Activated CD8-positive, alpha-beta memory T cell treated with anti-CD3 and anti-CD28 coated beads, Interleukin-2, amount 50 U/mL, for 4 hours (primary cell): Measurements from ENCODE around the gene FCRL6.

Experiments
- DNase-seq: peaks from one replicate; pipeline ENCODE4 v3.0.0-alpha.2; 2020

Gene FCRL6

DNA sequence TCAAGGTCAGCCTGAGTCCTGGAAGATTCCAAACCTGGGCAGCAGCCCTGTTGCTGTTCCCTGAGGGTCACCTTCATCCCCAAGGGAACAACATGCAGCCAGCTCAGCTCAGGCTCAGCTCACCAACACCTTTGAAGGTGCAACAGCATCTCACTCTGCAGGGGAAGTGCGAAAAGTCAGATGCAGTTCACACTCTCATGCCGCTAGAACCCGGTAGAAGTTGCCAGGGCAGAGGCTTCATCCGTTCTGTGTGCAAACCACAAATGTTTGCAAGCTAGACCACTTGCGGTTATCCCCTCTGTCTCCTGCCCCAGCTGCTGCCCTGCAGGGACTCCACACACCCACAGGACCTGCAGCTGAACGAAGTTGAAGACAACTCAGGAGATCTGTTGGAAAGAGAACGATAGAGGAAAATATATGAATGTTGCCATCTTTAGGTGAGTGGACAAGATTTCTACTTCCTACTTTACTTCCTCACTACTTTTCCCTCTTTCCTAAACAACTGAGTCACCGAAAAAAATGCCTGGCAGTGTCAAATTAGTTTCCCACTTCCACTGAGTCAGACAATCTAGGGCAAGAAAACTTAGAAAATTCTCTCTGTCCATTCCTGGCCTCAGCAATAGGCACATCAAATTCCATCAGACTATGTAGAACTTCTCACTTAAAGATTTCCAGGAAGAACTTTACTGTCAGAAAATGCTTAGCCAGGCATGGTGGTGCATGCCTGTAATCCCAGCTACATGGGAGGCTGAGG is 1.8 kb upstream of the FCRL6 start:
- peak; percentile 27 for DNase-seq

DNA sequence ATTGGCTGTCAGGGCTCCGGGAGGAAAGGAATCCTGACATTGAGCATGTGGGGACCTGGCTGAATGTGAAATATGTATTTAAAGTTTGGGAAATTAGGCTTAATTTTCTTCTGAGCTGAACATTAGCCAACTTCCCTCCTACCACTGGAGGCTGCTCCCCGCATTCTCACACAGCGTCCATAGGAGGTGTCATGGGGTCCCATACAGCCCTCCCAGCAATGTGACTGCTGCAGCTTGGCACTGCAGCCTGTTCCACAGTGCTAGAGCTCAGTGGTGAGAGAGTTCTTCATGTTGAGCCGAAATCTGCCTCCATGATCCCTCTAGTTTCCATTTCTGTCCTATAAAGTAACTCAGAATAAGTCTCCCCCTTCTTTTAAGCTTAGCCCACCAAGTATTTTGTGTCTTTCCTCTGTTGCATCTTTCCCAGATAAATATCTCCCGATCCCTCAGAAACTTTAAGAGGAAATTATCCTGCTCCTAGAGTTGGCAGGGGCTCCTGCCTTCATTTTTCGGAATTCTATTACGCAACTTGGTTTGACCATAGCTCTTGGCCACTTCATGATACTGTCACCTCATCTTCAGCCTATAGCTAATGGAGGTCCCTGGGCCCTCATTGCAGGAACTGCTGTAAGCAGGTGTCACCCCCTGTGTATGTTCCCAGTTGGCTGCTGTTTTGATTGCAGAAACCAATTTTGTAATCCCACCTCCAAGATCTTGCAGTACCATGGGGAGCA is 2.0 kb downstream of the FCRL6 start:
- DNase-seq: no peak

DNA sequence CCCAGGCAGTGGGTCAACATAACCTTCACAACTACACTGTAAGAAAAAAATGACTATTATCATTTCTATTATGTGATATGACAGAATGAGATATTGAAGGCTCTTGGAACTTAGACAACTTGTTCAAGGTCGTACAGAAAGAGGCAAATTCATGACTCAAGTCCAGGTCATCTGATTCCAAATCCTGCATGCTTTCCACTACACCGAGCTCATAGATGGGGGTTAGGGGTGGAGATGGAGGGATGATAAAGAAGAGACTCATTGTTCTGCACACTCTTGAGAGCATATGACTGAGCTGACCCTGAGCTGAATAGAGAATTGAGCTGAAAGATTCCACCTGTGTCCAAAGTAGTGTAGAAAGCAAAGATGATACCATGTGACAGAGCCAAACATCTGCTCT is 2.8 kb downstream of the FCRL6 start:
- DNase-seq: no peak

DNA sequence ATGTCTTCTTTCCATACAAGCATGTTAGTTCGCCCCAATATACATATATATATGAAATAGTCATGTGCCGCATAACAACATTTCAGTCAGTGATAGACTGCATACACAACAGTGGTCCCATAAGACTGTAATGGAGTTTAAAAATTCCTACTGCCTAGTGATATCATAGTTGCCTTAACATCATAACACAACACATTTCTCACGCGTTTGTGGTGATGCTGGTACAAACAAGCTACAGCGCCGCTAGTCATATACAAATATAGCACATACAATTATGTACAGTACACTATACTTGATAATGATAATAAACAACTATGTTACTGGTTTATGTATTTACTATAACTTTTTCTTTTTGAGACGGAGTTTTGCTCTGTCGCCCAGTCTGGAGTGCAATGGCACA is 13.8 kb downstream of the FCRL6 start:
- DNase-seq: no peak

DNA sequence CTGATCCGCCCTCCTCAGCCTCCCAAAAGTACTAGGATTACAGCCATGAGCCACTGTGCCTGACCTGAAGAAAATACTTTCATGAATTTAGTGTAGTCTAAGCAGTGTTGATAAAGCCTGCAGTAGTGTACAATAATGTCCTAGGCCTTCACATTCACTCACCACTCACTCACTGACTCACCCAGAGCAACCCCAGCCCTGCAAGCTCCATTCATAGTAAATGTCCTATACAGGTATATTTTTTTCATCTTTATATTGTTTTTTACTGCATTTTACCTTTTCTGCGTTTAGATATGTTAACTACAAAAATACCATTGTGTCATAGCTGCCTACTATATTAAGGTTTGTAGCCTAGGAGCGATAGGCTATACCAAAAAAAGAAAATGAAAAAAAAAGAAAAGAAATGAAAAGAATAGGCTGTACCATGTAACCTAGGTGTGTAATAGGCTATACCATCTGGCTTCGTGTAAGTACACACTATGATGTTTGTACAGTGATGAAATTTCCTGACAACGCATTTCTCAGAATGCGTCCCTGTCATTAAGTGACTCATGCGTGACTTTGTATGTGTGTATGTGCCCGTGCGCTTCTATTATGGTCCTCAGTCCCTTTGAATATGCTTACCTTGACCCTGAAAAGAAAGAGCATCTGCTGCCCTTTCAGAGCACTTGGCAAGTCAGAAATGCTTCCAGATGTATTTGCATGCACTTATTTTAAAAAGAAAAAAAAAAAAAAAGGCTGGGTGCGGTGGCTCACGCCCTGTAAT is 15.3 kb downstream of the FCRL6 start:
- DNase-seq: no peak

DNA sequence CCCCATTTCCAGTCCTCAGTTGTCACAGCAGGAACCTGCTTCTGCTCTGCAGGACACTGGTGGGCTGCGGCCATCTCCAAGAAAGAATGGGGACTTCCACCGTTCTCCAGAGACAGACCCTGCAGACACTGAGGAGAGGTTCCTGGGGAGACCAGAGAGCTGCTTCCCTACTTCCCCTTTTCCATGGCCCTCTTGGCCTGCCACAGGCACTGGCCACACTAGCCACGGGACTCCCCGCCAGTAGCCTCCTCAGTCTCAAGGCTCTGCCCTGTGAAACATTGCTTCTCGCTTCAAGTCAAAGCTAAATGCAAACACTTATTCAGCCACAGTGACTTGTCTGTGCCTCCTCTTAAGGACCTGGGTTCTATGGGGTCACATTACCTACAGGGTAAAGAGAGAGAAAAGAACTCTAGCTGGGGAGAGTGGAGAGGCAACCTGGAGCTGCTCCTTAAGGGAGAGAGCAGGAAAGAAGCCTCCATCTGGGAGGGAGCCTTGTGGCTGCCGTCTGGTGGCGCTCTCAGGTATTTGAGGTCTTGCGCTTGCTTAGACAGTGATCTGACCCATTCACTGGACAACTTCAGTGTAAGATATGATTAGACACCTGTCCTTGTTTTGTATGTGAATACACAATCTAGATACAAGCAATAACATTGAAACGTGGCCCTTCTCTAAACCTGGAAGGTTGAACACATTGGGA is 19.2 kb downstream of the FCRL6 start:
- peak; percentile 35 for DNase-seq

DNA sequence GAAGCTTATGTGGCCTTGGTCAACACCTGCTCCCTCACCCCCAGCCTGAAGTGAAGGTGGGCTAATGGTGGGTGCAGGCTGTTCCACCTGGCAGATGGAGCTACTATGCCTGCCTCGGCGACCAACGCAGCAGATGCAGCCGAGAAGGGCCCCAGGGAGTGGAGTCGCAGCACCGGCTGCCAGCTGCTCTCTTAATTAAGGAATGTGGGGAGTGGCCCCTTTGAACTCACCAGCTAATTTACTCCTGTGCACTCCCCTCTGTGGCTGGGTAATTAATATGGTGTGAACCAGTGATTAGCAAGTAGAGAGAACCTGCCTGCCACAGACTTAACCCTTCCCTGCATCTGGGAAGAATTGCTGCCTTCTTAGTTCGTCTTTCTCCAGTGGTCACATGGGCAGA is 21.2 kb downstream of the FCRL6 start:
- no peak for DNase-seq

DNA sequence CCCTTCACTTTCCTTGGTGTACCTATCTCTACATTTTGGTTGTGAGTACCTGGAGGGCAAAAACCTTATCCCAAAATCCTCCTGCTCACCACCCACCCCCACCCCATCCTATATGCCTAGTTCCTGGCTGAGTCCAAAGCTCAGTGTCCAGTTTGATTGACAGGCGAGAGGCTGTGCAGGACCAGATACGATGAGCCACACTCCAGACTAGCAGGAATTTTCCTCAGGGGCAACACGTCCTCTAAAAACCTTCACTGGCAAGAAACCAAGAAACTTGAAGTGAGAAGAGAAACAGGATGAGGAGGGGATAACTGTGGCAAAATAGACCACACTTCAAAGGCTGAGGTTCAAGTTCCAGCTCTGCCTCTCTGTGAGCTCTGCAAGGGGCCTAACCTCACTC is 23.4 kb downstream of the FCRL6 start:
- no peak for DNase-seq

DNA sequence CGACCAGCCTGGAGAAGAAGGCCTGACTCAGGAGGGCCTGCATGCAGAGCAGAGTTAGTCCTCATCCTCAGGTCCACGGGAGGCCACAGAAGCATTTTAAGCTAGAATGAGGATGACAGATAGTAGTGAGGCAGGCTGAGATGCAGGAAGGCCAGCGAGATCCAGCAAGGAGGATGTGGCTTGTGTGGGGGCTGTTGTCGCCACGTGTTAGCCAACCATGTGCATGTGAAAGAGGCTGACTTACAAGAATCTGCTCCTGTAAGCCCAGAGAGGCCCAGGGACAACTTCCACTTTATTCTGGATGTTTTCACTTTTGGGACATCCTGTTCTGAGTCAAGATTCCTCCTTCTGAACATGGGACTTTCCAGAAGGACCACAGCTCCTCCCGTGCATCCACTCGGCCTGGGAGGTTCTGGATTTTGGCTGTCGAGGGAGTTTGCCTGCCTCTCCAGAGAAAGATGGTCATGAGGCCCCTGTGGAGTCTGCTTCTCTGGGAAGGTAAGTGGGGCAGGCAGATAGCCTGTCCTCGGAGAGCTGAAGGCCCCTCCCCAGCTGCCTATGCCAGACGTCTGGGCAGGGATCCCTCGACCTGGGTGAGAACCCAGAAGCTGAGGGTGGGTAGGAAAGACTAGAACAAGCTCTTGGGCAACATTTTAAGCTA is 24.4 kb downstream of the FCRL6 start, which contains the start of gene SLAMF8:
TSS of gene SLAMF8 (plus strand) at position 433 of the 661 bp plus-strand sequence. CDS start at position 459, 26 bp downstream.
- DNase-seq: peak; percentile 50

DNA sequence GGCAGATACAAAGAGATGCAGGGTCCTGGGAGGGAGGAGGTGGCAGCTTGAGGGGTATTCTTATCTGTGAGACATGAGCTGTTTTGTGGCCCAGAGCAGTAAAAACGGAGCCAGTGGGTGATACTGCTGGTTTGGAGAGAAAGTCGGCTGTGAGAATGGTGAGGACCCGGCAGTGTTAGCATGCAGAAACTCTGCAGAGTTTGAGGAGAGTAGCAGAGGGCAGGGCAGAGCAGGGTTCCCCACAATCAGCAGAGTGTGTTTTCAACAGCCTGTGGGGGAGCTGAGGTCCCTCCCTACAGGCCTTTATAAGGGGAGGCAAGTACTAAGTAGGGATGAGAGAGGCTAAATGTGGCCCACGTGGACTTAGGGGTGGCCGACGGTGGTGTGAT is 24.9 kb downstream of the FCRL6 start:
- no peak for DNase-seq

DNA sequence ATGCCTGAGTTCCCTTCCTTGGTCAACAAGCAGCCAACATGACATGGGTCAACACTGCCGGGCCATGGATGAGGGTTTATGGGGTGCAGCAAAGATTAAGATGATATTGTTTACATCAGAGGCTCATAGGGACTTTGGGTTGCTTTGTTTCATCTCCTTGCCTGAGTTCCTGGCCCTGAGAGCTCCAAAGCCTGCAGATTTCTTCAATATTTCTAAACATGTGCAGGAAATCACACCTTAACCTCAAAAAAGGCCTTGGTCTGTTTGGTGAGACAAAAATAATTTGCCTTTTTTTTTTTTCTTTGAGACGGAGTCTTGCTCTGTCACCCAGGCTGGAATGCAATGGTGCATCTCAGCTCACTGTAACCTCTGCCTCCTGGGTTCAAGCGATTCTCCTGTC is 25.4 kb downstream of the FCRL6 start:
- no peak for DNase-seq

DNA sequence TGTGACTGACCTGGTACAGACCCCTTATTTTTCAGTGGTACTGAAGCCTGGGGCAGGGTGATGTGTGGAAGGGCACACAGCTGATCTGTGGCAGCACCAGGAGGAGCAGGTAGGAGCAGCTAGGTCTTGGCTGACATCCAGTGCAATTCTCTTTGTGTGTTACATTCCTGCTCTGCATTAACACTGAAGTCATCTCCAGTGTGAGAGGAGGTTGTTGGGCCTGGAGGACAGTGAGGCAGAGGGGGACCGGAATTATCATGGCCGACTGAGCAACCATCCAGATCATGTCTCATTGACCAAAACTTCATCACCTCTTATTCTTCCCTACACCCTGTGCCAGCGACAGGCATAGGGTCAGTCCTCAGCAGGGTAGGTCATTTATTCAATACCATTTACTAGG is 26.0 kb downstream of the FCRL6 start:
- DNase-seq: no peak

DNA sequence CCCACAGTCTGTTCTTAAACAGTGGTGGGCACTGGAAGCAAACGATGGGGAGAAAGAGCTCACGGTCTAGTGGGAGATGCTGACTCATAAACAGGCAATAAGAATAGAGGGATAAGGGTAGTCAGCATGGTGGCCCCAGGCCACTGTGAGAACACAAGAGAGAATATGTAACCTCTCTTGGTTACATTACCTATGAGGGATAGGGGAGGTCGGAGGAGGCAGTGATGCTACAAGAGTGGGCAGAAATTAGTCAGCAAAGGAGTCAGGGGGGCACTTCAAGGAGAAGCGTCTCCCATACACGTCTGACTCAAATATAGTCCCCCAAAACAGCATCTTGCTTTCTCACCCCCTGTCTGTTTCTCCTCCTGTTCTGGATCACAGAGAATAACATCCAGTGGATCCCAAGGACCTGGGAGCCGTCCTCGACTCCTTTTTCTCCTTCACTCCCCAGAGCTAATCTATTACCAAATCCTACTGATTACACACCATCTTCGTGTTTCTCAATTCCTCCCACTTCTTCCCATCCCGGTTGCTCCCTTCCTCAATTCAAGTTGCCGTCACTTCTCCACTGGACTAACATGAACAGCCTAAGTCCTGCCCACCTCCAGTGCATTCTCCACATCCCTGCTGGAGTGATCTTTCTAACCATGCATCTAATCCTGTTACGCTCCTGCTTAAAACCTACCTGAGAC is 26.6 kb downstream of the FCRL6 start:
- DNase-seq: no peak

DNA sequence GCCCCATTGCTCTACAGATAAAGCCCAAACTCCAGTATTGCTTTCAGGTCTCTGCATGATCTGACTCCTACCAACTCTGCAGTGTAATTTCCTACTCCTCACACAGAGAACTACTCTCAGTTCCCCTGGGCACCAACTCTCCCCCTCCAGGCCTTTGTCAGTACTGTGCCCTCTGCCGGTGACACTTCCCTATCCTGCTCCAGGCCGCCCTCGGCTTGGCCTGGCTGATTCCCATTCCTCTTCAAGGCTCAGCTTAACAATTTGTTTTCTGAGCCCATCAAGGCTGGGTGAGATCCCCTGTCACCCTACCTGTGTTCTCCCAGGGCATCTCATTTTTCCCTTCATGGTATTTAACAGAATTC is 27.1 kb downstream of the FCRL6 start:
- DNase-seq: no peak

DNA sequence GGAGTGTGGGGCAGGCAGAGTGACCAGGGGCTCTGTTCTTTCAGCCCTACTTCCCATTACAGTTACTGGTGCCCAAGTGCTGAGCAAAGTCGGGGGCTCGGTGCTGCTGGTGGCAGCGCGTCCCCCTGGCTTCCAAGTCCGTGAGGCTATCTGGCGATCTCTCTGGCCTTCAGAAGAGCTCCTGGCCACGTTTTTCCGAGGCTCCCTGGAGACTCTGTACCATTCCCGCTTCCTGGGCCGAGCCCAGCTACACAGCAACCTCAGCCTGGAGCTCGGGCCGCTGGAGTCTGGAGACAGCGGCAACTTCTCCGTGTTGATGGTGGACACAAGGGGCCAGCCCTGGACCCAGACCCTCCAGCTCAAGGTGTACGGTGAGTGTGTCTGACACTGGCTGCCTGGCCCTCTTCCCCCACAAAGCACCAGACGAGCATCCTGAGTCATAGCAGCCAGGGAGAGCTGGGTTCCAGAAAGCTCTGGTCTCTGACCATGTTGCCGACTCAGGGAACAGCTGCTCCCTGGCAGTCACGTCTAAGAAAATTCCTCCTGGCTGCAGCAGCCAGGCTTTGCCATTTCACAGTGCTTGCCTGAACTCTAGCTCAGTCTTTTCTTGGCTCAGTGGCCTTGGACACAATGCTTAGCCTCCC is 27.8 kb downstream of the FCRL6 start:
- DNase-seq: no peak

DNA sequence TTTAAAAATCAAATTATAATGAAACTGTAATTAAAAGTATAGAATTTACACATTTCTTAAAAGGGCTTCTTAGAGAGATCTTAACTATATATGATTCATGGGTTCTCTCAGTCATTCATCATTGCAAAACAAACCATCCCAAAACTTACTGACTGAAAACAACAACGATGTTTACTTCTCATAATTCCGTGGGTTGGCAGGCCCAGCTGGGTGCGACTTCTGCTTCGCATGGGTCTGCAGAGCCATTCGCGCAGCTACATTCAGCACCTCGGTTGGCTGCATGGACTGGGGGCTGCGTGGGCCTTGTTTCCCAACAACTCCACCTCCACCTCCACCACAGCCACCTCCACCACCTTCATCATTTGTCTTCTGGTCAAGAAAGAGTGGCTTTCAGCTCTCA is 28.6 kb downstream of the FCRL6 start:
- no peak for DNase-seq

DNA sequence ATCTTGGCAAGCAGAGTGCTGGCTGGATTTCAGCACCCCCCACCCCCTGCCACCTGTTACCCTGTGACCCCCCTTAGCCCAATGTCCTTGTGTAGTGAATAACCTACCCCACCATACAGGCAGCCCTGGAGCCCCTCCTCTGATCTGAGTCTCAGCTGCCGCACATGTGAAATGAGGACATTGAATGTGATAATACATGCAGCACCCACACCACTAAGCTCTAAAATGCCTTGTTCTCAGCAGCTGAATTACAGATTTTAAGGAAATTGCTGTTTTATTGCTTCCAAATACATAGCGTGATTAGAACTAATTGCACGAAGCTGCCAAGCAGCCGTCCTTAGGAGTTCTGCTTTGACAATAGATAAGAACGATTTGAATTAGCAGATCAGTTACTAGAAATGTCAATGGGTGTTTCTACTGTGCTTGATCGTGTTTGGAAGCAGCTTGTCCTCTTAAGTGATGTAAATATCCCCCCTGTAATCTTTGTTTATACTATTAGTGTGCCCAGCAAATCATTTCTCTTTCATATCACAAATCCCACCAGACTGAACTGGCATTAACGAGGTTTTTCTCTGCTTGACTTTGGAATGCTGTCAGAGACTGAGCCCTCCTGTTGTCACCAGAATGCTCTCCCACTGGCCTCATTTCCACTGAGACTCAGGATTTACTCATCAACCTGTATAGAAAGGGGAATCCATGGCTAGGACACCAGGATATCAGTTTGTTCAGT is 29.4 kb downstream of the FCRL6 start:
- DNase-seq: no peak

DNA sequence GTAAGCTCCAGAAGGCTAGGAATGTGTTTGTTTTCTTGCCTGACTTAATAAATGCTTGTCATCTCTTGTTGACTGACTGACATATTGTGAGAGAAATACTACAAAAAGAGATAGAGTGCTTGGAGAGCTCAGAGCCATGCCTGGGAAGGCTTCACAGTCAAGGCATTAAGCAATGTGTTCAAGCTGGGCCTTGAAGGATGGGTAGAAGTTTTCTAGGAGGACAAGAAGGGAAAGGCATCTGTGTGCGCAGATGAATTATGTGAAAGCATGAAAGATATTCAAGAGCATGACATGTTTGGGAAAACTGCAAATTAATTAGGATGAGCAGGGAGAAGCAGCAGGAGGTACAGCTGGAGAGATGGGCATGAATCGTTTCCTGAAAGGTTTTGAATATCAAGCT is 30.1 kb downstream of the FCRL6 start:
- no peak for DNase-seq

DNA sequence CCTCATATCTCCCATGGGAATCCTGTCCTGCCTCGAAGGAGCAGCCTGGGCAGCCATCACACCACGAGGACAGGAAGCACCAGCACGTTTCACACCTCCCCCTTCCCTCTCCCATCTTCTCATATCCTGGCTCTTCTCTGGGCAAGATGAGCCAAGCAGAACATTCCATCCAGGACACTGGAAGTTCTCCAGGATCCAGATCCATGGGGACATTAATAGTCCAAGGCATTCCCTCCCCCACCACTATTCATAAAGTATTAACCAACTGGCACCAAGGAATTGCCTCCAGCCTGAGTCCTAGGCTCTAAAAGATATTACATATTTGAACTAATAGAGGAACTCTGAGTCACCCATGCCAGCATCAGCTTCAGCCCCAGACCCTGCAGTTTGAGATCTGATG is 33.2 kb downstream of the FCRL6 start:
- no peak for DNase-seq

DNA sequence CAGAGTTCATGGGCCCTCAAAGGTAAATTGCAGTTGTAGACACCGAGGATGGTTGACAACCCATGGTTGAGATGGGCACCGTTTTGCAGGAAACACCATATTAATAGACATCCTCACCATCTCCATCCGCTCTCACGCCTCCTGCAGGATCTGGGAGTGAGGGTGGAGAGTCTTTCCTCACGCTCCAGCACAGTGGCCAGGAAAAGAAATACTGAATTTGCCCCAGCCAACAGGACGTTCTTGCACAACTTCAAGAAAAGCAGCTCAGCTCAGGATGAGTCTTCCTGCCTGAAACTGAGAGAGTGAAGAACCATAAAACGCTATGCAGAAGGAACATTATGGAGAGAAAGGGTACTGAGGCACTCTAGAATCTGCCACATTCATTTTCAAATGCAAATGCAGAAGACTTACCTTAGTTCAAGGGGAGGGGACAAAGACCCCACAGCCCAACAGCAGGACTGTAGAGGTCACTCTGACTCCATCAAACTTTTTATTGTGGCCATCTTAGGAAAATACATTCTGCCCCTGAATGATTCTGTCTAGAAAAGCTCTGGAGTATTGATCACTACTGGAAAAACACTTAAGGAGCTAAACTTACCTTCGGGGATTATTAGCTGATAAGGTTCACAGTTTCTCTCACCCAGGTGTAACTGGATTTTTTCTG is 33.8 kb downstream of the FCRL6 start:
- DNase-seq: no peak
